HG03378 (cell line): Measurements from ENCODE around the gene CEBPA.
"Not testable (repeated sequence)": the region's sequence is repeated elsewhere in the genome, so short reads cannot be mapped to it uniquely, and the experiment has no call there.

Source experiments
- ATAC-seq: cut with Tn5 transposase; IDR thresholded peaks from one replicate; pipeline ENCODE4 v1.9.1; 2021; ENCODE audit warnings: mild to moderate bottlenecking, moderate library complexity; ENCODE audit not compliant: unreplicated experiment

CEBPA gene

GRCh38 chr19:33325920-33326319, 23.6 kb upstream of the CEBPA start:
- ATAC-seq: no peak

- ATAC-seq: no peak
Measured at GRCh38 chr19:33324628-33325027, 22.3 kb upstream of the CEBPA start.

- no peak for ATAC-seq
Measured at GRCh38 chr19:33323093-33323820, 20.9 kb upstream of the CEBPA start.

- no peak for ATAC-seq
Measured at GRCh38 chr19:33320636-33321035, 18.3 kb upstream of the CEBPA start.

- not testable (repeated sequence) for ATAC-seq
Measured at GRCh38 chr19:33317991-33318390, 15.7 kb upstream of the CEBPA start.

- ATAC-seq: no peak
Measured at GRCh38 chr19:33317517-33317916, 15.2 kb upstream of the CEBPA start.

GRCh38 chr19:33316541-33317264, 14.4 kb upstream of the CEBPA start:
- no peak for ATAC-seq

- ATAC-seq: not testable (repeated sequence)
Measured at GRCh38 chr19:33312808-33313207, 10.5 kb upstream of the CEBPA start.

GRCh38 chr19:33312065-33312464, 9.7 kb upstream of the CEBPA start:
- no peak for ATAC-seq

GRCh38 chr19:33311326-33311682, 9.0 kb upstream of the CEBPA start:
- ATAC-seq: no peak

GRCh38 chr19:33310606-33311325, 8.4 kb upstream of the CEBPA start:
- no peak for ATAC-seq

GRCh38 chr19:33309826-33310225, 7.5 kb upstream of the CEBPA start:
- no peak for ATAC-seq

GRCh38 chr19:33306853-33307792, 4.8 kb upstream of the CEBPA start:
- ATAC-seq: no peak

- no peak for ATAC-seq
Measured at GRCh38 chr19:33306191-33306590, 3.9 kb upstream of the CEBPA start.

- ATAC-seq: no peak
Measured at GRCh38 chr19:33304760-33305647, 2.7 kb upstream of the CEBPA start.

GRCh38 chr19:33304371-33304759, 2.0 kb upstream of the CEBPA start:
- no peak for ATAC-seq

GRCh38 chr19:33303791-33304345, 1.5 kb upstream of the CEBPA start:
- no peak for ATAC-seq

- ATAC-seq: no peak
Measured at GRCh38 chr19:33302974-33303790, 848 bp upstream of the CEBPA start.

GRCh38 chr19:33301900-33302174, 497 bp downstream of the CEBPA start:
- ATAC-seq: no peak
